Spinal cord (tissue), 10 donors: ENCODE measurements around the gene PEX7. TPM values are rescaled to one million over a fixed set of nuclear protein-coding genes. Genes with fewer than 3 reads are reported as not detected.
"Not testable (repeated sequence)": the region's sequence is repeated elsewhere in the genome, so short reads cannot be mapped to it uniquely, and the experiment has no call there.

Source experiments
- DNase-seq, 6 donors: peaks; one replicate each; pipeline versions ENCODE4 v3.0.0 to v3.0.0-alpha.2; 2013 to 2015; ENCODE audit warnings: low spot score in 6 of 6, low read depth in 4 of 6
- H3K27ac ChIP-seq: one replicate; pipeline ENCODE4 v1.5.1; 2013; ENCODE audit warnings: low read depth, low read length, control low read depth
- H3K27me3 ChIP-seq: one replicate; pipeline ENCODE4 v1.6.1; 2013; ENCODE audit warnings: low read length; ENCODE audit not compliant: control insufficient read depth, insufficient read depth
- H3K36me3 ChIP-seq: one replicate; pipeline ENCODE4 v1.6.1; 2013; ENCODE audit warnings: low read length; ENCODE audit not compliant: control insufficient read depth, insufficient read depth
- H3K4me1 ChIP-seq: one replicate; pipeline ENCODE4 v1.6.1; 2013; ENCODE audit warnings: low read length; ENCODE audit not compliant: control insufficient read depth, insufficient read depth
- H3K4me3 ChIP-seq: one replicate; pipeline ENCODE4 v1.5.1; 2013; ENCODE audit warnings: low read depth, low read length, control low read depth
- H3K9me3 ChIP-seq: one replicate; pipeline ENCODE4 v1.6.1; 2013; ENCODE audit warnings: low read length; ENCODE audit not compliant: control insufficient read depth, insufficient read depth
- WGBS: methylation state at CpG from one replicate; pipeline ENCODE4 v1.1.5; 2013; ENCODE audit warnings: missing lambda C conversion rate; ENCODE audit not compliant: insufficient coverage; 5-methylcytosine and 5-hydroxymethylcytosine counted together
- polyA plus RNA-seq, 2 donors: library from polyadenylated mRNA; unstranded; fragments of 120-200 nt; gene quantifications; one replicate each; pipeline ENCODE4 v1.2.1, GENCODE V29; 2013; ENCODE audit not compliant: insufficient read length in 2 of 2
- total RNA-seq, 2 donors: library from RNA; depleted of rRNA in 1 of 2; stranded (reverse); fragments of 120-200 nt in 1 of 2; fragments of >200 nt in 1 of 2; gene quantifications; one replicate each; pipeline versions ENCODE4 v1.2.3 to v1.2.4, GENCODE V29; 2013 to 2014
- donor health status: healthy.

PEX7 gene
- total and polyA plus RNA-seq, 4 donors: 8.3 to 10.4 (median 8.8) TPM

GRCh38 chr6:136782021-136782770 is 40.2 kb upstream of the PEX7 start:
- Histone ChIP-seq H3K27me3 (no peaks in the 10 kb centered on the region), H3K27ac (no peak overlapping the region), H3K36me3 (no peaks in the 10 kb centered on the region), H3K9me3 (no peaks in the 10 kb centered on the region), H3K4me1 (no peaks in the 10 kb centered on the region), H3K4me3 (no peak overlapping the region)
- no CpG with 5 or more reads among the region's 1 CpG for WGBS
- no peak for DNase-seq

GRCh38 chr6:136783021-136783420 is 39.4 kb upstream of the PEX7 start:
- H3K27ac ChIP-seq: no peak overlapping the region
- H3K4me3 ChIP-seq: no peak overlapping the region
- H3K36me3 ChIP-seq: no peaks in the 10 kb centered on the region
- no peaks in the 10 kb centered on the region for H3K27me3 ChIP-seq
- 100% methylated on average over 4 of the region's 6 CpGs for WGBS
- DNase-seq: no peak
- no peaks in the 10 kb centered on the region for H3K9me3 ChIP-seq
- H3K4me1 ChIP-seq: no peaks in the 10 kb centered on the region

- H3K36me3 ChIP-seq: no peaks in the 10 kb centered on the region
- H3K4me1 ChIP-seq: no peaks in the 10 kb centered on the region
- no peak overlapping the region for H3K4me3 ChIP-seq
- no peak for DNase-seq
- no peaks in the 10 kb centered on the region for H3K9me3 ChIP-seq
- H3K27ac ChIP-seq: no peak overlapping the region
- 93% methylated on average over 7 of the region's 9 CpGs for WGBS
- H3K27me3 ChIP-seq: no peaks in the 10 kb centered on the region
Measured at GRCh38 chr6:136783495-136784270, 38.7 kb upstream of the PEX7 start.

GRCh38 chr6:136784271-136784664 is 38.1 kb upstream of the PEX7 start:
- Histone ChIP-seq H3K27me3 (no peaks in the 10 kb centered on the region), H3K4me3 (no peak overlapping the region), H3K27ac (no peak overlapping the region), H3K4me1 (no peaks in the 10 kb centered on the region), H3K36me3 (no peaks in the 10 kb centered on the region), H3K9me3 (no peaks in the 10 kb centered on the region)
- no CpG with 5 or more reads among the region's 8 CpGs for WGBS
- DNase-seq: no peak

- WGBS: 85% methylated on average over 6 of the region's 10 CpGs
- no peak overlapping the region for H3K4me3 ChIP-seq
Measured at GRCh38 chr6:136784910-136785746, 37.3 kb upstream of the PEX7 start.

GRCh38 chr6:136786658-136787057 is 35.7 kb upstream of the PEX7 start:
- H3K36me3 ChIP-seq: no peaks in the 10 kb centered on the region
- H3K27me3 ChIP-seq: peaks cover 3% of the 10 kb centered on the region
- 95% methylated on average over 6 of the region's 6 CpGs for WGBS
- no peak overlapping the region for H3K4me3 ChIP-seq
- H3K27ac ChIP-seq: no peak overlapping the region
- DNase-seq: no peak
- H3K4me1 ChIP-seq: peaks cover 5% of the 10 kb centered on the region
- H3K9me3 ChIP-seq: no peaks in the 10 kb centered on the region

More at GRCh38 chr6:136784910-136785746, 37.3 kb upstream of the PEX7 start:
- Histone ChIP-seq H3K27ac (no peak overlapping the region), H3K27me3 (no peaks in the 10 kb centered on the region), H3K36me3 (no peaks in the 10 kb centered on the region), H3K4me1 (no peaks in the 10 kb centered on the region), H3K9me3 (no peaks in the 10 kb centered on the region)
- no peak for DNase-seq

GRCh38 chr6:136787726-136788068 is 34.7 kb upstream of the PEX7 start:
- no peak for DNase-seq
- no CpG with 5 or more reads among the region's 4 CpGs for WGBS
- Histone ChIP-seq H3K36me3 (no peaks in the 10 kb centered on the region), H3K27ac (no peak overlapping the region), H3K4me3 (no peak overlapping the region), H3K4me1 (peaks cover 8% of the 10 kb centered on the region), H3K27me3 (peaks cover 3% of the 10 kb centered on the region), H3K9me3 (no peaks in the 10 kb centered on the region)

GRCh38 chr6:136788069-136788902 is 34.1 kb upstream of the PEX7 start:
- no peaks in the 10 kb centered on the region for H3K36me3 ChIP-seq
- WGBS: 100% methylated on average over 2 of the region's 7 CpGs
- H3K4me1 ChIP-seq: peaks cover 13% of the 10 kb centered on the region
- no peak for DNase-seq
- peaks cover 3% of the 10 kb centered on the region for H3K27me3 ChIP-seq
- no peaks in the 10 kb centered on the region for H3K9me3 ChIP-seq
- H3K4me3 ChIP-seq: no peak overlapping the region
- H3K27ac ChIP-seq: no peak overlapping the region

- 76% methylated on average over 2 of the region's 3 CpGs for WGBS
- H3K36me3 ChIP-seq, H3K27me3 ChIP-seq, H3K27ac ChIP-seq, H3K9me3 ChIP-seq, H3K4me3 ChIP-seq, DNase-seq: not testable (repeated sequence)
- peaks cover 17% of the 10 kb centered on the region for H3K4me1 ChIP-seq
Measured at GRCh38 chr6:136789440-136789839, 33.0 kb upstream of the PEX7 start.
